ENCODE data around the gene BRAT1.

Gene BRAT1

GRCh38 chr7:2507208-2507916, 48.0 kb downstream of the BRAT1 start:
- no peaks in the 10 kb centered on the region for H3K4me1 ChIP-seq (ENCODE audit: control insufficient read depth, low read depth, low read length)
- H3K27me3 ChIP-seq (ENCODE audit: insufficient read depth, low read length, poor library complexity), result no peaks in the 10 kb centered on the region
- H3K4ac ChIP-seq (ENCODE audit: low read depth, low read length), result no peak overlapping the region
- H4K8ac ChIP-seq (ENCODE audit: low read depth, low read length), result no peak overlapping the region
- no peak overlapping the region for H2BK5ac ChIP-seq (ENCODE audit: low read length)
- no peak overlapping the region for H3K4me3 ChIP-seq (ENCODE audit: low read length)
- no peak overlapping the region for H3K23ac ChIP-seq (ENCODE audit: low read length)
- H4K5ac ChIP-seq (ENCODE audit: low read length), result no peak overlapping the region
- no peak overlapping the region for H2BK15ac ChIP-seq (replicated peaks; ENCODE audit: low read depth)
- no peak overlapping the region for H3K9ac ChIP-seq (ENCODE audit: low read length)
- H3K79me2 ChIP-seq (ENCODE audit: control insufficient read depth, insufficient read depth, low read length), result no peaks in the 10 kb centered on the region
- no peak overlapping the region for H2BK120ac ChIP-seq (ENCODE audit: low read depth, low read length)
- H3K79me1 ChIP-seq (ENCODE audit: low read length), result no peaks in the 10 kb centered on the region
- no peak overlapping the region for H3K18ac ChIP-seq (ENCODE audit: low read length)
- H3K27ac ChIP-seq (ENCODE audit: low read depth, low read length), result no peak overlapping the region
- no peak overlapping the region for H3K56ac ChIP-seq (ENCODE audit: low read length)
- WGBS (ENCODE audit: extremely low coverage, insufficient coverage, low lambda C conversion rate), result no CpG with 5 or more reads among the region's 26 CpGs
- no peaks in the 10 kb centered on the region for H3K36me3 ChIP-seq (ENCODE audit: control insufficient read depth, insufficient read depth, low read length)
- DNase-seq, result no peak
- no peak overlapping the region for H2AK5ac ChIP-seq (ENCODE audit: low read length)
- no peak overlapping the region for H3K4me2 ChIP-seq (ENCODE audit: low read length)

GRCh38 chr7:2505401-2505800, 49.9 kb downstream of the BRAT1 start:
- no peaks in the 10 kb centered on the region for H3K36me3 ChIP-seq (ENCODE audit: control insufficient read depth, insufficient read depth, low read length)
- no peak overlapping the region for H2BK15ac ChIP-seq (replicated peaks; ENCODE audit: low read depth)
- no peak overlapping the region for H2BK5ac ChIP-seq (ENCODE audit: low read length)
- no peak overlapping the region for H3K27ac ChIP-seq (ENCODE audit: low read depth, low read length)
- no peak overlapping the region for H3K23ac ChIP-seq (ENCODE audit: low read length)
- no peak overlapping the region for H4K5ac ChIP-seq (ENCODE audit: low read length)
- no peak overlapping the region for H3K4ac ChIP-seq (ENCODE audit: low read depth, low read length)
- no peak for DNase-seq
- H3K18ac ChIP-seq (ENCODE audit: low read length), result no peak overlapping the region
- no peak overlapping the region for H3K4me2 ChIP-seq (ENCODE audit: low read length)
- H2AK5ac ChIP-seq (ENCODE audit: low read length), result no peak overlapping the region
- no peak overlapping the region for H3K9ac ChIP-seq (ENCODE audit: low read length)
- H3K56ac ChIP-seq (ENCODE audit: low read length), result no peak overlapping the region
- H3K4me3 ChIP-seq (ENCODE audit: low read length), result no peak overlapping the region
- H2BK120ac ChIP-seq (ENCODE audit: low read depth, low read length), result no peak overlapping the region
- H4K8ac ChIP-seq (ENCODE audit: low read depth, low read length), result no peak overlapping the region
- H3K79me1 ChIP-seq (ENCODE audit: low read length), result no peaks in the 10 kb centered on the region
- no peaks in the 10 kb centered on the region for H3K27me3 ChIP-seq (ENCODE audit: insufficient read depth, low read length, poor library complexity)
- no peaks in the 10 kb centered on the region for H3K4me1 ChIP-seq (ENCODE audit: control insufficient read depth, low read depth, low read length)
- no CpG with 5 or more reads among the region's 14 CpGs for WGBS (ENCODE audit: extremely low coverage, insufficient coverage, low lambda C conversion rate)
- H3K79me2 ChIP-seq (ENCODE audit: control insufficient read depth, insufficient read depth, low read length), result no peaks in the 10 kb centered on the region

DNA sequence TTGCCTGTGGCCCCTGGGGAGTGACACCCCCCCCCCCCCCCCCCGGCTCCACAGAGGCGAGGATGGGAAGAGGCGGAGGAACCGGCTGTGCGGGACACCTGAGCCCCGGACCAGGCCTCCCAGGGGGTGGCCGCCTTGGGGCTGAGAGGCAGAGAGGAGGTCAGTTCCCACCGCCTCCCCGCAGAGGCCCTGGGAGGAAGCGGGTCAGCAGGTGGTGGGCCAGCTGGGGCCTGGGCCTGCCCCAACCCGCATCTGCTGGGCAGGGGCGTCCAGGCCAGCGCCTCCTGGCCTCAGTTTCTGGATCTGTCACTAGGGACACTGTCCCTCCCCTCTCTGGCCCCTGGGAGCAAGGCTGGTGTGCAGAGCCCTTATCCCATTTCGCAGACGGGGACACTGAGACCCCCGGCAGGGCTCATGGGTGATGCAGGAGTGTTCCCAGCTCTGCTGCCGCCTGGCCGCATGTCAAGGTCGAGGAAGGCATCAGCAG, 50.4 kb downstream of the BRAT1 start:
- DNase-seq, result no peak
- WGBS (ENCODE audit: extremely low coverage, insufficient coverage, low lambda C conversion rate), result no CpG with 5 or more reads among the region's 19 CpGs
- H3K4me2 ChIP-seq (ENCODE audit: low read length), result no peak overlapping the region

DNA sequence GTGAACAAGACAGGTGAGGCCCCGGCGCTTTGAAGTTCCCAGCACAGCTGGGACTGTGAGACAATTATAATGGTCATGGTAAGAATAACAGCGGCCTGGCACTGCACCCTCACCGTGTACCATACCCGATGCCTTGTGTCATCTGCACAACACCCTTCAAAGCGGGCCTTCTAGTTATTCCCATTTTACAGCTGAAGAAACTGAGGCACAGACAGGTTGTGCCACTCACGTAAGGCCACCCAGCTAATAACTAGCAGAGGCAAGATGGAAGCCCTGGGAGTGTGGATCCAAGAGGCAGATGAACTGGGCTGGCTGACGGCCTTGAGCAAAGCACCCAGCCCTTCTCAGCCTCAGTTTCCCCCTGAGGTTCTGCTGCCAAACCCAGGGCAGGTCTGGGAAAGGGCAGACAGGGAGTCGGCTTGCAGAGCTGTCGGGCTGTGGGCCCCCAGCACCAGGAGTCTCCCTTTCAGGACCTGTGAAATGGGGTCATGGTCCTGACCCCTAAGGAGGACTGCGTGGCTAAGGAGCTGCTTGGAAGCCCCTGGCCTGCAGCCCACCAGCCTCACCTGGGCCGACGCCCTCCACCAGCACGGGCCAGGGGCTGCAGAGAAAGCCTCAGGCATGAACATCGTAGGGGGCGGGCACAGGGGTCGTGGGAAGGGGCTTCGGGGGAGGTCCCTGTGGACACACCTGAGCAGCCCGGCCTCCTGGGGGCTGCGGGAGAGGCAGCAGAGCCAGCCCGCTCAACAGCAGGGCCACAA, 51.0 kb downstream of the BRAT1 start:
- Histone ChIP-seq H3K4me3 (ENCODE audit: low read length) (no peak overlapping the region), H3K79me1 (ENCODE audit: low read length) (no peaks in the 10 kb centered on the region), H3K56ac (ENCODE audit: low read length) (no peak overlapping the region), H3K27ac (ENCODE audit: low read depth, low read length) (no peak overlapping the region), H4K8ac (ENCODE audit: low read depth, low read length) (no peak overlapping the region), H3K18ac (ENCODE audit: low read length) (no peak overlapping the region), H3K9ac (ENCODE audit: low read length) (no peak overlapping the region), H2BK15ac (replicated peaks; ENCODE audit: low read depth) (no peak overlapping the region), H3K23ac (ENCODE audit: low read length) (no peak overlapping the region), H2BK120ac (ENCODE audit: low read depth, low read length) (no peak overlapping the region), H3K4ac (ENCODE audit: low read depth, low read length) (no peak overlapping the region), H3K4me1 (ENCODE audit: control insufficient read depth, low read depth, low read length) (no peaks in the 10 kb centered on the region), H3K4me2 (ENCODE audit: low read length) (no peak overlapping the region), H2AK5ac (ENCODE audit: low read length) (no peak overlapping the region), H3K79me2 (ENCODE audit: control insufficient read depth, insufficient read depth, low read length) (no peaks in the 10 kb centered on the region), H2BK5ac (ENCODE audit: low read length) (no peak overlapping the region), H4K5ac (ENCODE audit: low read length) (no peak overlapping the region), H3K27me3 (ENCODE audit: insufficient read depth, low read length, poor library complexity) (no peaks in the 10 kb centered on the region), H3K36me3 (ENCODE audit: control insufficient read depth, insufficient read depth, low read length) (no peaks in the 10 kb centered on the region)
- no CpG with 5 or more reads among the region's 21 CpGs for WGBS (ENCODE audit: extremely low coverage, insufficient coverage, low lambda C conversion rate)
- DNase-seq, result no peak

More for the DNA sequence above, 50.4 kb downstream of the BRAT1 start:
- Histone ChIP-seq H3K79me2 (ENCODE audit: control insufficient read depth, insufficient read depth, low read length) (no peaks in the 10 kb centered on the region), H4K8ac (ENCODE audit: low read depth, low read length) (no peak overlapping the region), H3K18ac (ENCODE audit: low read length) (no peak overlapping the region), H3K36me3 (ENCODE audit: control insufficient read depth, insufficient read depth, low read length) (no peaks in the 10 kb centered on the region), H3K79me1 (ENCODE audit: low read length) (no peaks in the 10 kb centered on the region), H2AK5ac (ENCODE audit: low read length) (no peak overlapping the region), H2BK5ac (ENCODE audit: low read length) (no peak overlapping the region), H2BK15ac (replicated peaks; ENCODE audit: low read depth) (no peak overlapping the region), H3K9ac (ENCODE audit: low read length) (no peak overlapping the region), H3K4me3 (ENCODE audit: low read length) (no peak overlapping the region), H3K4me1 (ENCODE audit: control insufficient read depth, low read depth, low read length) (no peaks in the 10 kb centered on the region), H3K27me3 (ENCODE audit: insufficient read depth, low read length, poor library complexity) (no peaks in the 10 kb centered on the region), H3K4ac (ENCODE audit: low read depth, low read length) (no peak overlapping the region), H2BK120ac (ENCODE audit: low read depth, low read length) (no peak overlapping the region), H3K56ac (ENCODE audit: low read length) (no peak overlapping the region), H3K23ac (ENCODE audit: low read length) (no peak overlapping the region), H4K5ac (ENCODE audit: low read length) (no peak overlapping the region), H3K27ac (ENCODE audit: low read depth, low read length) (no peak overlapping the region)

DNA sequence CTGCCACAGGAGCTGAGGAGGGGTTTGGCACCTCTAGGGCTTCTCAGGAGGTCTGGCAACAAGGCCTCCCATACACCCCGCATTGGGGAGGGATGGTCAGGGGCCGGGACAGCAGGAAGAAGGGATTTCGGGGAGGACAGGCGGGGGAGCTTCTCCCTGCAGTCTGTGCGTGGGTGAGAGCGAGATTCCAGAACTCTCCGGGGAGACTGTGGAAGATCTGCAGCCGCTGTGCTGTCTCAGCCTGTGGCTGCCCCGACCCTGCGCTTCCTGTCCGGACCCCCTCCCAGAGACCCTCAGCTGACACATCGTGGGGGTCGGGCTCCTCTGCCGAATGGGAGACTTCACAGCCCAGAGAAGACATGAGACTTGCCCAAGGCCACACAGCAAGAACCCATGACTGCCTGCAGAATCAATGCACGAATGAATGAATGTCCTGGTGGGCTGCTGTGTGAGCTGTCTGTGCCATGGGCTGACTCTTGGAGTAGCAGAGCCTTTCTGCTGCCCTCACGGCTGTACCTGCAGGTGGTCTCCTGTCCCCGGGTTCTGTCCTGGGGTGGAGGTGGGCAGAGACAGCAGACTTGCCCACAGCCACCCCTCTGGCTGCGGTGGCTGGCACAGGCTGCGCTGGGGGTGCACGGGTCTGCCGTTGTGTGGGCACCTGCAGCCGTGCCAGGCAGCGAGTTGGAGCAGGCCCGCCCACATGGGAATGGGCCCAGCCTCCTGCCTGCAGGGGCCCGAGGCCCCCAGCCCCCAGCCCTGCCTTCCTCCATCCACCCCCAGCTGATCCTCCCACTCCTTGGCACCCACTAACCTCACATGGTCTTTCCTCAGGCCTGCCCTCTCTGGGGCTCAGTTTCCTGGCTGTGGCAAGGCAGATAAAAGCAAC, 52.0 kb downstream of the BRAT1 start:
- Histone ChIP-seq H3K27ac (ENCODE audit: low read depth, low read length) (no peak overlapping the region), H3K4me3 (ENCODE audit: low read length) (no peak overlapping the region), H3K79me1 (ENCODE audit: low read length) (no peaks in the 10 kb centered on the region), H3K4me2 (ENCODE audit: low read length) (no peak overlapping the region), H2AK5ac (ENCODE audit: low read length) (no peak overlapping the region), H2BK5ac (ENCODE audit: low read length) (no peak overlapping the region), H4K5ac (ENCODE audit: low read length) (no peak overlapping the region), H3K9ac (ENCODE audit: low read length) (no peak overlapping the region), H3K18ac (ENCODE audit: low read length) (no peak overlapping the region), H3K4me1 (ENCODE audit: control insufficient read depth, low read depth, low read length) (no peaks in the 10 kb centered on the region), H3K23ac (ENCODE audit: low read length) (no peak overlapping the region), H3K36me3 (ENCODE audit: control insufficient read depth, insufficient read depth, low read length) (no peaks in the 10 kb centered on the region), H3K79me2 (ENCODE audit: control insufficient read depth, insufficient read depth, low read length) (no peaks in the 10 kb centered on the region), H3K27me3 (ENCODE audit: insufficient read depth, low read length, poor library complexity) (no peaks in the 10 kb centered on the region), H2BK120ac (ENCODE audit: low read depth, low read length) (no peak overlapping the region), H3K4ac (ENCODE audit: low read depth, low read length) (no peak overlapping the region), H4K8ac (ENCODE audit: low read depth, low read length) (no peak overlapping the region), H3K56ac (ENCODE audit: low read length) (no peak overlapping the region), H2BK15ac (replicated peaks; ENCODE audit: low read depth) (no peak overlapping the region)
- no peak for DNase-seq
- no CpG with 5 or more reads among the region's 25 CpGs for WGBS (ENCODE audit: extremely low coverage, insufficient coverage, low lambda C conversion rate)
